ENCODE data around the gene DMAP1.

Gene DMAP1

GRCh38 chr1:44254392-44254910 is 41.2 kb downstream of the DMAP1 start:
- no peak for DNase-seq (ENCODE audit: low read depth, low spot score)

DNA sequence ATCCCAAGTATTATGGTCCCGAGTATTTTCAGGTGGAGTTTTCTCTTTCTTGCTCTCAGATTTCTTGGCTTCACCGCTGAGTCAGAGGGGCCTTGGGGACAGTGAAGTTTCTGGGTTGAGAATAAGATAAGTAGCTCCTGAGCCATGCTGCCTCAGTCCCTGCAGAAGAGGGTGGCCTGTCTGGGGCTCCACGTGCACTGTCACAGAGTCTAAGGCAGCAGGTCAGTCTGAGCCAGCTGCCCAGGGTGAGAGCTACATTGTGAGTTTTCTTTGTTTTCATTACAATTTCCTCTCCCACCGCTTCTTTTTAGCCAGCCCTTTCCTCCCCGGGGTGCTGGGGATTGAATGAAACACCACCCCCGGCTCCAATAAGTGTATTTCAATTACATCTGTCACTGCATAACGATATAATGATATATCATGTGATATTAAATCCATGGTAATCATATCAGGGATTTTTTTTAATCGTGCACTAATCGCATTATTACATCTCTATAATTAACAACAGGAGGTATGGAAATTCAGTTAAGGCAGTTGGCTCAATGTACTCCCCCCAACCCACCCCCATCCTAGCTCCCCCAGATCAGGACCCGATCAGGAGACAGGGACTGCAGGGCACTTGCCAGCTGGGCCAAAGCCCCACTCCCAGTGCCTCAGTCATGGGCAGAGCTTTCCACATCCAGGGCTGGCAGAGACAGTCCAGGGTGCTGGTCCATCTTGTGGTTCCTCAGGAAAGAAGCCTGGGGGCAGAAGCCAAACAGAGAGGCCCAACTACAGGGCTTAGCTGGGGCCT is 43.7 kb downstream of the DMAP1 start:
- DNase-seq (ENCODE audit: low read depth, low spot score), result no peak

DNA sequence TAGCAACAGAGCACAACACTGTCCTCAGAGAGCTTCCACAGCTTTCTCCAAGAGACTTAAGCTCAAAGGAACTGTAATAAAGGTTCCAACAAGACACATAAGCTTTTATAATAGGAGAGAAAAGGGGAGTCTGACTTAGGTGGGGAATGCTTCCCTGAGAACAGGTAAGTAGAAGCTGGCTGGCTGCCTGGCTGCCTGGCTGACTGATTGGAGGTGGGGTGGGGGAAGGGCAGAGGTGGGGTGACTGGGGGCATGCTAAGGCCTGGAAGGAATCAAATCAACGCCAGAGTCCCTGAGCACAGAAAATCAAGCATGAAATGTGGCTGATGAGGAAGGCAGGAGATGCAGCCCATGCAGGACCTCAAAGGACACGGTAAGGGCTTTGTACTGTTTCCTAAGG is 45.8 kb downstream of the DMAP1 start:
- DNase-seq (ENCODE audit: low read depth, low spot score), result no peak

- no peak for DNase-seq (ENCODE audit: low read depth, low spot score)
These were observed 47.5 kb downstream of the DMAP1 start for GRCh38 chr1:44260792-44261170.

DNA sequence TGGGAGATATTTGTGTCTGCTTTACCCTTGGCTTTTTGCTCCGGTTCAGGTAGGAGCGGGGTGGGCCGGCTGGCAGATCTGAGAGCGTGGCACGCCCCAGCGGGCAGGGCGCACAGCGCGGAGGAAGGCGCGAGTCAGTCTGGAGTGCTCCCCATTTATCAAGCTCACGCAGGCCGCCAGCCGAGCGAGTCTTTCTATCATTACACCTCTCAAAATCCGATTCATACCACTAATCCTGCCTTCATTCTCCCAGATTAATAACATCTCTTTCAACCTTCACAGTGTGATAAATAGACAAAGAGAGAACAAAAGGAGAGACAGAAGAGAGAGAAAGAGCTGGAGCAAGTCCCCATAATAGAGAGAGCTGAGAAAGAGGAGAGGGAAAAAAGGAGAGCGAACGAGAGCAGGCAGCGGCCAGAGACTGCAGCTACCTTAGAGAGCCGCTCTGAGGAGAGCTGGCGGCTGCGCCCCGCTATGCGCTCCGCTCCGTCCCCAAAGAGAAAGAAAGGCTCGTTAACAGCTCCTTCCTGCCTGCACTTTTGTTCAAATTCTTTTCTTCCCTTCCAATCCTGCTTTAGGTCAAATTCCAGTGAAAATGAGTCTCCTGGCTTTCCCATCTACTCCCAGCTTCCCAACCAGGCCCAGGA is 48.0 kb downstream of the DMAP1 start:
- no peak for DNase-seq (ENCODE audit: low read depth, low spot score)

GRCh38 chr1:44261962-44262361 is 48.7 kb downstream of the DMAP1 start:
- no peak for DNase-seq (ENCODE audit: low read depth, low spot score)

- DNase-seq (ENCODE audit: low read depth, low spot score), result no peak
These were observed 49.1 kb downstream of the DMAP1 start for GRCh38 chr1:44262414-44262813.

DNA sequence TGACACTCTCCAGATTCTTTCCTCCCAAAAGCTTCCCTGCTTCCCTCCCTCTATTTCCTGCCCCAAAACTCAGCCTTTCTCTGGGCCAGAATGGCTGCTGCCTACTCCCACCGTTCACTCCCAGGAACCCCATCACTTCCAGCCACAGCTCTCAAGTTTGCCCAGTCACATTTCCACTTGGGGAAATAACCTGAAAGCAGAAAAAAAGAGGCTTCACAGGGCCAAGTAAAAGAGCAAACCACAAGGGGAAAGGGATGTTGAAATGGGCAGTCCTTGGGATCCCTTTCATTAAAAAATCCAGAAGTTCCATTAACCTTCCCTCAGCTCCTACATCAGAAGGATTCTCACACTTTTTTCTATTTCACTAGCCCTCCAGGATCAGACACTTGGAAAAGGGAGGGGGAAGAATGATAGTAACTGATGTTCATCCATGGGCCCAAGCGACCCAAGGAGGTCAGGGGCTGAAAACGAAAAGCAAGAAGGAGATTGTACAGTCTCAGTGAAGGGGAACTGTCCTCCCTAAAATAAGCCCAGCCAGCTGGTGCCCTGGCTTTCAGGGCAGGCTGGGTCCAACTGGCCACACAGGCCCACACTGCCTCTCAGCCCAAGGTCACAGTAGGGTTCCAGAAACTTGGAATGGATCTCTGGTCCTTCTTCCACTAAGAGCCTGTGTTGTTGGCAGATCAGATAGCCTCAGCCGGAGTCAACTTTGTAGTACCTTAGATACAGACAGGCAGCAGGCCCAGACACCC is 49.7 kb downstream of the DMAP1 start:
- no peak for DNase-seq (ENCODE audit: low read depth, low spot score)

DNA sequence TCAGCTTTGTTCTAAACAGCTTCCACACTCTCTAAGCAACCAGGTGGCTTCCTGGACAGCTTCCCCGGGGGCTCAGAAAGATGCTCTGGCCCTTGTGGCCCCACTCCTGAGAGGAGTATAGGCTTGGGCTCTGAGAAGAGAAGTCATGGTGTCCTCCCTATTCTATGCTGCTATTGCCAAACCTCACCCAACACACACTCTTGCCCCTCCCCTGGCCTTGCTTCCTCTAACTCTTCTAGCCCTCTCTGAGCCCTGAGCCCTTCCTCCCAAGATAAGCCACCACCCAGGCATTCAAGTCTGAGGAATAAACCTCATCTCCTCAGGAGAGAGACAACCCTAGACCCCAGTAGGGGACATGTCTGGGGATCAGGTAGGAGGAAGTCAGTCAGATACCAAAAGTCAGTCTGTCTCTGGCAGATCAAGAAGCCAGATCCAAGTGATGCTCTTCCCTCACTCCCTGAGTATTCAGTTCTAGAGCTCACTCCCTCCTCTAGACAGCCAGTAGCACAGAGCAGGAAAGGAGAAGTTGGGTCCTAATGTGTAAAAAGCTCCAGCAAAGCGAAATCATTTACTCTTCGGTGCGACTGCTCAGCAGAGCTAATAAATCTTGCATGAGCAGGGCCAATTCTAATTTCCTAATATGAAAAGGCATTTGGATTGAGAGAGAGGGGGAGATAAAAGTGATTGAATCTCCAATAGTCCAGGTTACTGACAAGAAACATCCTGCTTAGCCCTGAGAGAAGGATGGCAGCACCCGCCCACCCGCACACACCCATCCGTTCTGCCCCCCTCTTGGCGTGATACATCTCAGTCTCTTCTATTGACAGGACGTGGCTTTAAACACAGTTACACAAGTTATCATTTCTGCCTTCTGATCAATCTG is 50.5 kb downstream of the DMAP1 start:
- no peak for DNase-seq (ENCODE audit: low read depth, low spot score)

GRCh38 chr1:44264451-44264771 is 51.1 kb downstream of the DMAP1 start:
- no peak for DNase-seq (ENCODE audit: low read depth, low spot score)

- DNase-seq (ENCODE audit: low read depth, low spot score), result no peak
These were observed 52.5 kb downstream of the DMAP1 start for GRCh38 chr1:44265656-44266358.

DNA sequence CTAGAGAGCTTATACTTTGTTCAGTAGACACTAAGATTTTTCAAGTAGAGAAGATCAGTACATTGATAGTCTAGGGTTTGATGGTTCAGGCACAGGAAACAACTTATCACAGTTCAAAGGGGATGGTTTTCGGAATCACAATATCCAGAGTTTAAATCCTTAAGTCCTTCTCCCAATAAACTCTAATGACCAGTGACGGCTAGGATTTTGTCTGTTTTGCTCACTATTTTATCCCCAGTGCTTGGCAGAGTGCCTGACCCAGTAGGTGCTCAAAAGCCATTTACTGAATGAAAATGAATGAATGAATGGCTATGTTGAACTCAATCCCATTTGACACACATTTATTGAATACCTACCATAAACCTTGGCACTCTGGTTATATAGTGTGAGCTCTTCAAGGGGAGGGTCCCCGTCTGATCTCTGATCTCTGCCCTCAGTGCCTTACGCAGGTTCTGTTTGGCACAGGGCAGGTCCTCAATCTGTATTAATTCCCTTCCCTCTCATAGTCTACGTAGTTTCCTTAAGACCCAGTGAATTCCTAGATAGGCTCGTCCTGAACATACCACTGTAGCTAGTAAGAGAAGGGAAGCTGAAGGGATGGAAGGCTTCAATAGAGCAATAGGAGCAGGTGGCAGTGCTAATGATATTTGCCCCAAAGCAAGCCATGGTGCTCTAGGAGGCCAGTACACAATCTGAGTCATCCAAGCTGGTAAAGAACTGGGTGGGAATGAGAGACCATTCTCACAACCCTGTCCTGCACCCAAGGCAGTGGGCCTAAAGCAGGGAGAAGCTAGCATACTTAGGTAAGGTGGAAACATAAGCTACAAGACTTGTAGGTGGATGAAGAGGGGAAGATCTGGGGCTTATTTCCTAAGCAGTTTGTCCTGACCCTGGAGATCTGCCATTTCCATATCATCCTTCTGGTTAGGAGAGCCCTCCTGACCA is 53.4 kb downstream of the DMAP1 start:
- DNase-seq (ENCODE audit: low read depth, low spot score), result no peak

DNA sequence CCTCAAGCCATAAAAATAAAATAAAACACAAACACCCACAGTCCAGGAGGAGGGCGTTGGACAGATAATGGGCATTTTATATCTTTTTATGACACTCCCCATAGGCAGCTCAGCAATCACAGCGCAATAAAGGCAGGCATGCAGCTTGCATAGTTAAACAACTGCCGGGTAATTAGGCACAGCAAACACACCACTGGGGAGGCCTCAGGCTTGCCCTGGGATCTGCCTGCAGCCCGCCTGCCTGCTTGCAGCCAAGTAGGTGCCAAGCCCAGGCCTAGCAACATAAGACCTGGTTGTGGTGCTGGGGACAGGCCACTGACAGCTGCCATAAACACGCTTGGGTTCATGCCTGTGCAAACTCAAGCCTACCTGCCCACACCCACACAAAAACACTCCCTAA is 54.2 kb downstream of the DMAP1 start:
- DNase-seq (ENCODE audit: low read depth, low spot score), result no peak

GRCh38 chr1:44268054-44268453 is 54.8 kb downstream of the DMAP1 start:
- no peak for DNase-seq (ENCODE audit: low read depth, low spot score)
